ENCODE data around the gene NR4A3.
"Not testable (repeated sequence)": the region's sequence is repeated elsewhere in the genome, so short reads cannot be mapped to it uniquely, and the experiment has no call there.

Gene NR4A3

GRCh38 chr9:99821396-99822108 is at the start of gene NR4A3:
Gene NR4A3, plus strand, starts transcription at chr9:99821885. Its CDS starts 6,158 bp downstream, at chr9:99828043.
- peak; percentile 84 for DNase-seq

- no peak for DNase-seq
Measured at GRCh38 chr9:99773468-99774138, 48.1 kb upstream of the NR4A3 start.

DNA sequence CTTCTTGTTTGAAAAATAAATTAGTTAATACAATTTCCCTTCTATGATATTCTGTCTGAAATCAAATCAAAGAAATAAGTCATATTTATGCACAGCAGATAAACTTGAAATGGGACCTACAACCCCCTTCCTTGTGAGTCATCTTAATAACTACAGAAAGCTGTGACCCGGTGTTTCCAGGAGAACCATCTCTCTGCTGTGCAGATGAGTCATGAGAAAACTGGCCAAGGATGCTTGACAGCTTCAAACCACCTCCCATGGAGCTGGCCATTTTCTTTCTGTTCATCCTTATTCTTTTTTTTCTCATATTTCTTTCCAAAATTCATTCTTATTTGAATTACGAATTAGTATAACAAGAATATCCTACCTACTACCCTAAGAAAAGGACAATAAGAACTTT is 43.4 kb upstream of the NR4A3 start:
- DNase-seq = no peak

DNA sequence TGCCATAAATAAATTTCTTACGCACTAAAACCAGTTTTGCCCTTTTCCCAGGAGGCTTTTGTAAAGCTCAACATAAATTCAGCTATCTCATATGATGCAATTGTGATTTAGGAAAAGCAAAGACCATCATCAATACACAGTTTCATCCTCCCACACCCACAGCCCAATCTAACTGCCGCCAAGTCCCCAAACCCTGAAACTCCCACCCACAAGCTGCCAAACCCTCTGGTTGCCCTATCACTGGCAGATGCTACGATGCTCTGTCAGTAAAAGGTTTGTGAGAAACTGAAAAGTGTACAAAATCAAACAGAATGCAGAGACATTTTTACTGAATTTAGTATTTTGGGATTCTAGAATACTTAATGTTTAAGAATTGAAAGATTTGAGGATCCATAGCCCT is 42.8 kb upstream of the NR4A3 start:
- DNase-seq = no peak

DNA sequence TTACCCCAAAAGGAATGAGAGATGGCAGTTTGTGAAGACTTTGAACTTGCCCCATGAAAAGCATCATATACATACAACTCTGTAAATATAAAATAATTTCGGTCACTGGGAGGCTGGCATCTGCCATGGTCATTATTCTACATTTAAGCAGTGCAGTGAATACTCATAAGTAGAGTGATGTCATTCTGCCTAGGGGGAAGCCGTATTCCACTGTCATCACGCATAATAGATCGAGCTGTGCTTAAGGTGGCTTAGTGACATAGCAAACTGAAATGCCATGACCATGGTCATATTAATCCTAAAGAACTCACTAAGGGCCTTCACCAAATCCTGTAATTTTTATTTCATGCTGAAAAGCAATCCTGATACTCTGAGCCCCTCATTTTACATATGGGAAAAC is 42.4 kb upstream of the NR4A3 start:
- DNase-seq = no peak

- DNase-seq = not testable (repeated sequence)
Measured at GRCh38 chr9:99782349-99782748, 39.3 kb upstream of the NR4A3 start.

DNA sequence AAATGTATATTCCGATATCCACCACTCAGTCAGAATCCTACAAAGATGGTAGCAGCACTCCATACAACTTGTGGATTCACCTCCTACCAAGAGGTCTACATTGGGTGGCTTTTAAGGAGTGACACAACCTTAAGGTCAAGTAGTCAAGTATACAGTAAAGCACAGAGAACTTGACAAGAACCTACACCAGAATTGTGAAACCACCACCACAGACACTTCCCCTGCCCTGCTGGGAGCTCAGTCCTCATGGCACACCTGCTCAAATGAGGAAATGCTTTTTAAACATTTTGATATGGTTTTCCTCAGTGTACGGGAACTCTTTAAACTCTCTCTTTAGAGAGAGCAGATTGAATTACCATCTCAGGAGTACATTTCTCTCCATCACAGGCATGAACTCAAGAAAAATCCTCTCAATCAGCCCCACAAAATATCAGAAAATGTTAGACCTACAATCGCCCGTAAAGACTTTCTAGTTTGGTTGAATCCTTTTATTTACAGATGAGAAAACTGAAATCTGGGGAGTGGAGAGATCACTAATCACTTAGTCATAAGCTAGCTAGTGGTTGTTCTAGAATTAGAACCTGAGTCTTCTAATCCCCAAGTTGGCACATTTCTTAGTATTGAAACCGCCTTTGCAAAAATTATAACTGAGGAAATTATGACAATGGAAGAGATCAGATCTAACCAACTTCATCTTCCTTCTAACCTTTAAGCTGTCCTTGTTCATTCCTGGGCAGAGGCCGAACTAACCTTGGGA is 38.5 kb upstream of the NR4A3 start:
- DNase-seq = no peak

- DNase-seq = no peak
Measured at GRCh38 chr9:99783799-99784198, 37.9 kb upstream of the NR4A3 start.

GRCh38 chr9:99785010-99785590 is 36.6 kb upstream of the NR4A3 start:
- DNase-seq = no peak

DNA sequence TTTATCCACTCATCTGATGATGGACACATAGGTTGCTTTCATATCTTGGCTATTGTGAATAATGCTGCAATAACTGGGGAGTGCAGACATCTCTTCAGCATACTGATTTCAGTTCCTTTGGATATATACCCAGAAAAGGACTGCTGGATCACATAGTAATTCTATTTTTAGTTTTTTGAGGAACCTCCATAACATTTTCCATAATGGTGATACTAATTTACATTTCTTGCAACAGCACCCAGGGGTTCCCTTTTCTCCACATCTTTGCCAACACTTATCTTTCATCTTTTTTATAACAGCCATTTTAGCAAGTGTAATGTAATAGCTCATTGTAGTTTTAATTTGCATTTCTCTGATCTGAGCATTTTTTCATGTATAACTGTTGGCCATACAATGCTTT is 34.1 kb upstream of the NR4A3 start:
- DNase-seq = no peak

GRCh38 chr9:99793528-99793927 is 28.2 kb upstream of the NR4A3 start:
- DNase-seq = no peak

DNA sequence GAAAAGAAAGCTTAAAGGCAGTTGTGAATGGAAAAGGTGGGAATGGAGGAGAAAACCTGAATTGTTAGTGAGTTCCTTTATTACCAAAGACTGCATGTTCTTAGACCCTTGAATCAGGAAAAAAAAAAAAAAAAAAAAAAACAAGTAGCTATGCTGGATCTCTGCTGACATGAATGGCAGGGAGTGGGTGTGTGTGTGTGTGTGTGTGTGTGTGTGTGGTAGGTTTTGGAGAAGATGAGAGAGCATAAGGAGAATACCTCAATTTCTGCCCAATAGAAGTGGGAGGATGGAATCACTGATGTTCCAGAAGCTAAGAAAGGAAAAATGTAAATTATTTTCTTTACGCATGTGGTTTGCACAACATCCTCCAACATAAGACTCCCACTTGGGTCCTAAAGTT is 25.5 kb upstream of the NR4A3 start:
- DNase-seq = no peak

DNA sequence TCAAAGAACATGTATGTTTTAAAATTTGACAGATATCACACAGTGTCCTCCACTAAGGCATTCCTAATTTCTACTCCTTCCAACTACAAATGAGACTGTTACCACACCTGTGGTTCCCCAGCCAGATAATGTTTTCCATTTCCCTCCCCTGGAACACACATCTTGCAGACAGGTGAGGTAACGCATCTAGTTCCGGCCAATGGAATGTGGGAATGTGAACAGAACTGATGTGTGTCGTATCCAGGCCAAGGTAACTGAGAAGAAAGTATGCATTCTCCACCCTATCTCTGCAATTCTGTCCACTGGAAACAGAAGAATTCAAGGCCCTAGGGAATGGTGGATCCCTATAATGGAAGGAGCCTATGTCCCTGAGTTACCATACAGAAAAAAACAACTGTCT is 19.9 kb upstream of the NR4A3 start:
- no peak for DNase-seq

DNA sequence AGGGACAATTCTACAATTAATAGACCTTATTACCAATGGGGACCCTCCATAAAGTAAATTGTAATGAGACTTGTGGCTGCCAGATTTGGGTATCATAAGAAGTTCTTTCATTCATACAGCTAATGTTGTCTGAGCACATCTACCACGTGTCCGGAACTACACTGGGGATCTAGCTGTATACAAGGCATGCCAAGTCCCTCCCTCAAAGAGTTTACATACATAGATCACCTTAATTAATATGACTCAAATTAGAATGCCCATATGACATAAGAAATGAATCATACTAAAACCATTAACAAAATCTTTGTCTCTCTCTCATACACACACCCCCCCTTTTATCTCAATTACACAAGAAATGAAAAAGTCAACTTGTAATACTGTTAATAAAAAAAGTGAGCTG is 18.0 kb upstream of the NR4A3 start:
- DNase-seq = no peak

DNA sequence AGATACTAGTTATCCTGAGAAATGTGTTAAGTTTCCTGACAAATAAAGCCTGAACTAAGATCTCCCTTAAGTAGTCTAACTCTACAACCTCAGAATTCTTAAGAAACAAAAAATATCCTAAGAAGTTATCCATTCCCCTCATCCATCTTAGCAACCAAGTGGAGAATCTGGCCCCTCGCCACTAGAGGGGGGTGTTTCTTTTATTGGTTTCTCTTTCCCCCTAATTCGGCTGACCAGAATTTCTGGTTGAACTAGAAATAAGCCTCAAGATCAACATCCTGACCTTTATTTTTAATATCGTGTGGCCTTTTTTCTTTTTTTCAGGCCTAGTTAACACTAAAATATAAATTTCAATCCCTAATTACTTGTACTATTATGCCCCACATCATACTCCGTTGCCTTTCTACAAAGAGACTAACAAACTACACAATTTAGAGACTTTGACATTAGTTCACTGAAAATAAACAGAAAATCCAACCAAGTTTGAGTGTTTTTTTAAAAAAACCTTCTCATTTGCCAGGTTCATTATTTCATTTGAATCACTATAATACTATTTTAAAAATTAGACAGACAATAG is 14.3 kb upstream of the NR4A3 start:
- DNase-seq = peak; percentile 24

DNA sequence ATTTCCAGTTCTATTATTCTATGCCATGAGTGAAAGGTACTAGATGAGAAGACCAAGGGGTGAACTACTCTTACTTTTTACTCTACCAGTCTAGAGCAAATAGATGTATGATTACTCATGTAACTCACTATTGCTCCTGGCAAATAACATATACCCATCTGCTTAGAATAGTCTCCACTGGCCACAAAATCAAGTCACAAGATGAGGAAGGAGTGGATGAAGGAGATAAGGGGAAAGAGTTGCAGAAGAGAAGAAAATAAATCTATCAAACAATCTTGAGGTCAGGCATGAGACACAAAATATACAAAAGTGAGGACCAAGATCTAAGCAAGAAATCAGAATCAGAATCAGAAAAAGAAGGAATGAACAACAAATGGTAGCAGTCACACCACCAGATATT is 13.7 kb upstream of the NR4A3 start:
- DNase-seq = no peak

DNA sequence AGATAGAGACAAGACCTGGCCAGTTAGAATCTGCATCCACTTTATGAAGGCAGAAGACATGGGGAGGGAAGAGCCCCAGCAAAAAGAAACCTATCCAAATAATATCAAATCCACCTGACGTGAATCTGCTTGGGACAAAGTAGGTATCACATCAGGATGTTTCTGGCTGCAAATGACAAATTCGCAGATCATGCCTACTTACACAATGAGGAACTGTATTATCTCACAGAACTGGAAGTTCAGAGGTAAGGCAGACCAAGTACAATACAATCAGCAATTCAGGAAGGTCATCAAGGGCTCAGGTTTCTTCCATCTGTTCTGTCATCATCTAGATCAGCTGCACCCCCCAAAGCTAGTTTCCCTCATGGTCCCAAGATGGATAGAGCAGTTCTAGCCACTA is 13.2 kb upstream of the NR4A3 start:
- DNase-seq = no peak

DNA sequence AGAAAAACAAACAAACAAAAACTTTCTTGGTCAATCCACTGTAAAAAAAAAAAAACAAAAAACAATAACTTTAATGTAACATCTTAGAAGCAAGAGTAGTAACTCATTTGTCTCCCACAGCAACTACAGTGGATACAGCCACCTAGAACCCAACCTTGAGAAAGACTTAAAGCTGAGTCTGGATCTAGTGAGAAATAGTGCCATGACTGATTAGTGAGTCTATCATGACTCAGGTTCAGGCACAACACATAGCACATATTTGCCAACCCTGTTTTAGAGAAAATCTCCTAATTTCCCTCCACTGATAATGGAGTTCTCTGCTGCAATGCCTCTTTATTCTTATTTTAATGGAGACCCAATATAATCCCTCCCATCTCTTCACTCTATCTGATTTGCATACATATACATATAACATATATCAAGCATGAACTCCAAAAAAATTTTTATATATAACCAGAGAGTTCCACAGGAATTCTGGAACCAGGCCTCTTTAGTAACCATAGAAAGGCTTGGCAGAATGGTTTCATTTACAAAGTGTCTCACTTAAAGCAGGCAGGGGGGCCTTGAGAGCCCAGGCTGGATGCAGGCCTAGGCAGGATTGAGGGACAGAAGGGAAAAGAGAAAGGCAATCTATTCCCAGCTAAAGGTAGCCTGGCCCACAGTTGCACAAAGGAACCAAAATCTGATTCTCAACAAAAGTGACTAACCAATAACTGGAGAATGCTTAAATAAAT is 11.9 kb upstream of the NR4A3 start:
- no peak for DNase-seq

GRCh38 chr9:99811172-99811571 is 10.5 kb upstream of the NR4A3 start:
- DNase-seq = no peak

- DNase-seq = no peak
Measured at GRCh38 chr9:99811598-99812383, 9.9 kb upstream of the NR4A3 start.

- DNase-seq = no peak
Measured at GRCh38 chr9:99813739-99814138, 7.9 kb upstream of the NR4A3 start.

DNA sequence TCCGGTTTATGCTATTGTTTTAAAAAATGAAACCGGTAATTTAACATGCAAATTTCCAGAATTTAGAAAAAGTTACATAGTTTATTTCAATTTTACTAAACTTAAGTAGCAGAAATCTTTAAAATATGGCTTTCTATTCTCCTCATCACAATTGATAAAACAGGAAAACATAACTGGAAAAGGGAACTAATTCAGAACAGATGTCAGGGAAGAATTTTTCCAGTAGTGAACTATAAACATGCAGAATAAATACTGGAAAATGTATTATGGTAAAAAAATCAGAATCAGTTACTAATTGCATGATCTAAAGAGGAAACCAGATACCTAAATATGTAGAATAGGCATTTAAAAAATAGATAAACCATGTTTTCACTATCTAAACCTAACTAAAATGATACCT is 7.3 kb upstream of the NR4A3 start:
- DNase-seq = no peak
